GM18867 (cell line): Measurements from ENCODE around the gene NCBP3.
A peak's percentile ranks its signal among the peaks of the same experiment; 100 is the strongest.
"Not testable (repeated sequence)": the region's sequence is repeated elsewhere in the genome, so short reads cannot be mapped to it uniquely, and the experiment has no call there.

ENCODE experiments used
- ATAC-seq: cut with Tn5 transposase; IDR thresholded peaks from one replicate; pipeline ENCODE4 v1.9.1; 2021; ENCODE audit warnings: mild to moderate bottlenecking, moderate library complexity; ENCODE audit not compliant: unreplicated experiment

NCBP3 gene

DNA sequence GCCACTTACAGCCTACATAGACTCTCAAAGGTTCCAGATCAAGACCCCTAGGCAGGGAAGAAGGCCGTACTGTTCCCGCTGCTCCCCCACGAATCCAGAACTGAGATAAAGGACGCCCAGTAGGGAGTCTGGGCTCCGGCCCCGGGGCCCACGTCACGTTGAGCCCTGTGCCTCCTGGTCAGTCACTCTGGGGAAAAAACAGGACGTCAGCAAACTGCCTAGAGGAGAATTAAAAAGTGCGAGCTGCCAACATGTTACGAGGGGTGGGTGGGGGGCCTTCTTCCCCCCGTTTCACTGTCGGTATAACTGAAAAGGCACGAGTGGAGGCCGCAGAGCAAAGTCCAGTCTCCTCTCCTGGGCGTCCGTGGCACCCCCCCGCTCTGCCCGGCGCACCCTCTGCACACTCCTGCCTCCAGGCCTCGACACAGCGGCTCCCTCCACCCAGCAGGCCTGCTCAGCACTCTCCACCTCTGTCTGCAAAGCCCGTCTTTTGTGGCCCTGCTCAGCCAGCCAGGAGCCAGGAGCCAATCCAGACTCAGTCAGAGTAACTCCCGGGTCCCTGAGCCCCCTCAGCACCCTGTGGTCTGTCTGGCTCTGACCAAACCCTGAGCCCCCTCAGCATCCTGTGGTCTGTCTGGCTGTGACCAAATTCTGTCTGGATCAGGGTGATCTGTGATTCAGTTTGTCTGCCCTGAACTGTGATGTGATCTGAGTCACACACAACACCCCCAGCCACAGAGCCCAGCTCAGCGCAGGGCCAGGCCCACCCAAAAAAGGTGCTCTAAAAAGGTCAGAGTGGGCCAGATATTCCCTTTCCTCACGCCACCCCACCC, 51.3 kb downstream of the NCBP3 start:
- no peak for ATAC-seq

DNA sequence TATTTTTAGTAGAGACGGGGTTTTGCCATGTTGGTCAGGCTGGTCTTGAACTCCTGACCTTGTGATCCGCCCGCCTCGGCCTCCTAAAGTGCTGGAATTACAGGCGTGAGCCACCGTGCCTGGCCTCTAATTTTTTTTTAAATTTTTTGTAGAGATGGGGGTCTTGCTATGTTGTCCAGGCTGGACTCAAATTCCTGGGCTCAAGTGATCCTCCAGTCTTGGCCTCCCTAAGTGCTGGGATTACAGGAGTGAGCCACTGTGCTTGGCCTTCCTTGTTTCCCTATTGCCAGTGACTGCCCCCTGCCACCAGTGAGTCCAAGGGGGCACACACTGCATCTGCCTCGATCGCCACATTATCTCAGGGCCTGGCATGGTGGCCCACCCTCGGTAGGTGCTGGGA, 51.9 kb downstream of the NCBP3 start:
- ATAC-seq: not testable (repeated sequence)

DNA sequence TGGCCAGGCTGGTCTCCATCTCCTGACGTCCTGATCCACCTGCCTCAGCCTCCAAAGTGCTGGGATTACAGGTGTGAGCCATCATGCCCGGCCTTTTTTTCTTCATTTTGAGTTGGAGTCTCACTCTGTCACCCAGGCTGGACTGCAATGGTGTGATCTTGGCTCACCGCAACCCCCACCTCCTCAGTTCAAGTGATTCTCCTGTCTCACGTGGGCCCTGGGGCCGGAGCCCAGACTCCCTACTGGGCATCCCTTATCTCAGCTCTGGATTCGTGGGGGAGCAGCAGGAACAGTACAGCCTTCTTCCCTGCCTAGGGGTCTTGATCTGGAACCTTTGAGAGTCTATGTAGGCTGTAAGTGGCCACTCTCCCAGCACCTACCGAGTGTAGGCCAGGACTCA, 52.8 kb downstream of the NCBP3 start:
- ATAC-seq: not testable (repeated sequence)

DNA sequence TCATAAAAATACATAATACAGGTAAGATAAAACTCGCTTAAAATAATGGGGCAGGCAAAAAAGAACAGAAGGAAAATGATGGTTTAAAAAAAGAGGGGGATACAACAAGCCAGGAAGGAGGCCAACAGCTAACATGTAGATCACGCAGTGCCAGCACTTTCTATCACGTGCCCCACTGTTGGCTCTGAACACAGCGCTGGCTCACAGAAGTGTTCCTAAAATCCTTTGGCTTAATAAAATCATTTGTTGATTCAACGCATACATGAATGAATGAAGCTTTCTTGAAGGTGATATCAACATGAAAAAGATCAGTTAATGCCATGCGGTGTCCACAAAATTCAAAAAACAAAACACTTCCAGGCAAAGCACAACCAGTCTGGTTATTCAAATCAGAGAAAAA, 53.6 kb downstream of the NCBP3 start:
- no peak for ATAC-seq

DNA sequence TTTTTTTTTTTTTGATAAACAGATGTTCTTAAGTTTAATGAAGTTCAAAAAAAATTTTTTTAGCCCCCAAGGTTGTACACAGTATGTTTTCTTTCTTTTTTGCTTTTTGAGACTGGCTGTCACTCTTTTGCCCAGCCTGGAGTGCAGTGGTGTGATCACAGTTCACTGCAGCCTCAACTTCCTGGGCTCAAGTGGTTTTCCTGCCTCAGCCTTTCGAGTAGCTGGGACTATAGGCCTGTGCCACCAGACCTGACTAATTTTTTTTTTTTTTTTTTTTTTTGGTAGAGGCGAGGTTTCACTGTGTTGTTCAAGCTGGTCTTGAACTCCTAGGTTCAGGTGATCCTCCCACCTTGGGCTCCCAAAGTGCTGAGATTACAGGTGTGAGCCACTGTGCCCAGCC, 57.8 kb downstream of the NCBP3 start:
- no peak for ATAC-seq

DNA sequence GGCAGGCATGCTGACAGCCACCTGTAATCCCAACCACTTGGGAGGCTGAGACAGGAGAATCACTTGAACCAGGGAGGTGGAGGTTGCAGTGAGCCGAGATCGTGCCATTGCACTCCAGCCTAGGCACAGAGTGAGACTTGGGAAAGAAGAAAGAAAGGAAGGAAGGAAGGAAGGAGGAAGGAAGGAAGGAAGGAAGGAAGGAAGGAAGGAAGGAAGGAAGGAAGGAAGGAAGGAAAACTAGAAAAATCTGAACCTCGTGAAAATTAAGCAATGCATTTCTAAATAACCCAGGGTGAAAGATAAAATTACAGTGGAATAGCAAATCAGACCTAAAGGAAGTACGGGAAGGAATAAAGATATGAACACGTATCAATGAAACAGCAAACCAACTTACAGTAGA, 60.7 kb downstream of the NCBP3 start:
- ATAC-seq: not testable (repeated sequence)

DNA sequence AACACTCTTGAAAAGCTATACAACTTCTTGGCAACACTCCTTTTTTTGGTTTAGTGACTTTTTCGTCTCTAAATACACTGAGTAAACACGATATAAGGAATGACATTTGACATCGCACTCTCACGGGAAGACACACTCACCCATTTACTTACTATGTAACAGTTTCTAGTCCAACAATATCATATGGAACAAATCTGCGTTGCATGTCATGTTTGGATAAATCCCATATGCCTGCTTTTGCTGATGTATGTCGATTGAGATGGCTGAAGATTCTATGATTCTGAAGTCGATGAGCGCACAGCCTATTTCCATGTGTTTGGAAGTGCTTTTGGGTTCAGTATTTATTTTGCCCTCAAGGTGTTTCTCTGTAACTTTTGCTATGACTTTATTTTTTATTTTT, 63.3 kb downstream of the NCBP3 start:
- ATAC-seq: no peak

DNA sequence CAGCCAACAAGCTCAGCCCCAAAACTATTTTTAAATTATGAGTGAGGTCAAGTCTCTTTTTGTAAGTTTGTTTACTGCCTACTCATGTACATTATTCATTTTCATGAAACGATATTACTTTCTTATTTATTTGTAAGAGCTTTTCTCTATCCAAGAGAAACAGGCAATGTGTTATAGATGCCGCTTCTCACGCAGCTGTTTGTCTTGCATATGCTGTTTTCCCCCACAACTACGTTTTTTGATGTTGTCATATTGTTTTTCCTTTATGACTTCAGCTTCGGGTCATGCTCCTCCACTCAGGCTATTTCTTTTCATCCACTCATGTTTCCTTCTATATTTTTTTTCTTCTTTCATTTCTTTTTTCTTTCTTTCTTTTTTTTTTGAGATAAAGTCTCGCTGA, 65.1 kb downstream of the NCBP3 start:
- no peak for ATAC-seq

DNA sequence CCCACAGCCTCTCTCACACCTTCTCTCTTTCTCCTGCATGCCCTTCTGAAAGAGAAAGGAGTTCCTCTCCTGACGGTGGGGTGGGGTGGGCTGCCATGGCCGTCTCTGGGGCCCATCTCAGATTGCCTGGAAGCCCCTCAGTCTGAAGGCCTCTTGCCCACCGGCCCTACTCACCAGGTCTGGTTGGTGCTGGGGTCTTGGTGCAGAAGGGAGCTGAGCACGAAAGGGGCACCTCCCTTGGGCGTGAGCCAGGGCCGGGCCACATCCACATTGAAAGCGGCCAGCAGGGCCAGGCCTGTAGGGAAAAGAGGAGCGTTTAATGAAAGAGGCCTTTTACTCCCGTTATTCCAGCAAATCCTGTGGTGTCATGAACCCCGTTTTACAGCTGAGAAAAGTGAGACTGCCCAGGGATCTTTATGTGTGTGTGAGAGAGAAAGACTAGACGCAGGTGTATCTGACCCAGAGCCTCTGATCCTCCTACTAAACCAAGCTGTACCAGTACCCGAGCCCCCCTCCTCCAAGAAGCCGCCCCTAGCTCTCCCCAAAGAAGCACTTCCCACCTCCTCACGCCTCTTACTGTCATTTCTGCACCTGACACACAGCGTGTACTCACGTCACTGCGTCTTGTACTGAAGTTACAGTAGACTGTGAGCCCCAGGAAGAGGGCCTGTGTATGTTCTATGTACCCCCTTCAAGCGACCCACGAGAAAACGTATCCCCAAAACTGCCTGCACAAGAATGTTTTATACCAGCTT, 68.5 kb downstream of the NCBP3 start:
- no peak for ATAC-seq

DNA sequence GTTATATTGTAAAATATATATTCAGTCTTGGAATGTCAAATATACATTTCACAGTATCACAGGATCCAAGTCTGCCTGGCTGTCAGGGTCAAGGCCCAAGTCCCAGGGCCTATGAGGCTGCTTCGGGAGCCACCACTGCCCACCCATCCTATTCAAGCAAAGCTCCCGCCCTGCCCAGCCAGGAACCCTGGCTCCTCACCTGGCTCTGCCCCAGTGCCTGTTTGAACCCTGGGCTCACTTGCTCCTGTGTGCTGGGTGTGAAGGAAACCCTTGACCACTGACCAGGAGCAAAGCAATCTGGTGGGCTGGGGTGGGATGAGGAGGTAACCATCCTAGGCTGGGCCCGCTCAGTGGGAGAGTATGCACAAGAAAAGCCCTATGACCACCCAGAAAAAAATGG, 72.1 kb downstream of the NCBP3 start:
- no peak for ATAC-seq

DNA sequence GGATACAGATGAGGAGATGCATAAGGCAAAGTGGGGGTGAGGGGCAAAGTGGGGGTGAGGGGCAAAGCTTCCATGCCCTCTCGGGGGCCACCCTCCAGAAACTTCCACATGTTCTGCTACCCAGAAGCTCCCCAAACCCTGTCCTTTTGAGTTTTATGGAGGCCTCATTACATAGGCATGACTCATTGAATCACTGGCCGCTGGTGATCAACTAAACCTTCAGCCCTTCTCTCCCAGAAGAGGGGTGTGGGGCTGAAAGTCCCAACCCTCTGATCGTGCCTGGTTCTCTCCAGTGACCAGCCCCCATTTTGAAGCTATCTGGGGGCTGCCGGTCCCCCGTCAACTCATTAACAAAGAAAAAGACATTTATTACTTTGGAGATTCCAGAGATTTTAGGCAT, 72.5 kb downstream of the NCBP3 start:
- no peak for ATAC-seq

DNA sequence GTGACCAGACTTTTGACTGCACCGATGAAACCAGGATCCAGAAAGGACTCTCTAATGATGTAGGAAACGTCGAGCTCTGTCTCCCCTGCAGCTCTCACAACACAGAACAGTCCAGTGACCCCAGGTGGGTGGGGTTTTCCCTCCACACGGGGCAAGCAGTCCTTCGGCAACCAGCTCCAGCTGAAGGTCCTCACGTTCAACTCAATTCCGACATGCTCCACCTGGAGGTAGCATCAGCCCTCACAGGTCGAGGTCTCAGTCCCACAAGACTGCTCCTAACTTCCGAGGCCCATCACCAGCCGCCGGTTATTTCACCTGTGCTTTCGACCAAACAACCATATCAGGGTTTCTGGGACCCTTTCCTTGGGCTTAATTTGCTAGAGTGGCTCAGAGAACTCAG, 73.3 kb downstream of the NCBP3 start:
- ATAC-seq: no peak

DNA sequence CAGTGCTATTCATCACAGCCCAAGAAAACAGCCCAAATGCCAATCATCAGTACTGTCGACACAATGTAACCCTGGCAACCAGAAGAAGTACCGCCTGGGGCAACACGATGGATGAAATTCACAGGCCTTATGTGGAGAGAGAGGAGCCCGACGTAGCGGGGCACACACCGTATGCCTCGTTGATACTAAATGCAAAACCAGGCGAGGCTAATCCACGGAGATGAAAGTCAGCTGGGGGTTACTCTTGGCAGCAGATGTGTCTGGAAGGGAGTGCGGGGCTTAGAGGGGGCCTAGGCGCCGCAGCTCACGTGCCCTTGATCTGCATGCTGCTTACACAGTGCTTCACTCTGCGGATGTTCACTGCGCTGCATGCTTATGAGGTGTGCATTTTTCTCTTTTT, 74.9 kb downstream of the NCBP3 start:
- ATAC-seq: no peak

DNA sequence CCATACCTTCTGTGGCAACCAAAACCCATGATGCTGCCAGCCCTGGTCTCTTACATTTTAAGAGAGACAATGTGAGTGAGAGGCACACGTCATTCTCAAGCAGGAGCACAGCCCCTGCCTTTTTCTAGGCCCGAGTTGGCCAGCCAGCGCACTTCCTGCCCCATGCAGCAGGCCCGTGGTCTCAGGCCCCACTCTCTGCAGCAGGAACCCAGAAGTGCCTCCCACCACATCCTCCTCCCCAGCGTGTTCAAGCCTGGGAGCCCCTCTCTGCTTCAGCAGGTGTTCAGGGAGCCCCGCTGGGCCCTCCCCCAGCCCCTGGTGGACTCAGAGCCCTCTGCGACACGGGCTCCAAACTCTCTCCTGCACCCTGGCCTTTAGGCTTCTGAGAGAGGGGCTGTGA, 75.6 kb downstream of the NCBP3 start:
- no peak for ATAC-seq

DNA sequence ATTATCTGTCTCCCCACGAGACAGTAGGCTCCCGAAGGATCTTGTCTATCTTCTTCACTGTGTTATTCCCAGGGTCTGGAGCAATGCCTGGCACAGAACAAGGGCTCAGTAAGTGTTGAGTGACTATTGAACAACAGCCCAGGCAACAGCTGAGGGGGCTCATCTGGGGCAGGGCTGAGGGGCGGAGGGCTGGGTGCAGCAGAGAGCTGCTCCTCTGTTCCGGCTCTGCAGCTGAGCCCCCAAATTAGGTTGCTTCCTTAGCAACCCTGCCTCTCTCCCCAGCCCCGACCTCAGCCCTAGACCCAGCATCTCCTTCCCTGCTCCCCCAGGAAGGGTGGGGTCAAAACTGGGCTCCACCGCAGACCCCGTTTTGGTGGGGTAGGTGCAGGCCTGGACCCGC, 77.3 kb downstream of the NCBP3 start:
- no peak for ATAC-seq

DNA sequence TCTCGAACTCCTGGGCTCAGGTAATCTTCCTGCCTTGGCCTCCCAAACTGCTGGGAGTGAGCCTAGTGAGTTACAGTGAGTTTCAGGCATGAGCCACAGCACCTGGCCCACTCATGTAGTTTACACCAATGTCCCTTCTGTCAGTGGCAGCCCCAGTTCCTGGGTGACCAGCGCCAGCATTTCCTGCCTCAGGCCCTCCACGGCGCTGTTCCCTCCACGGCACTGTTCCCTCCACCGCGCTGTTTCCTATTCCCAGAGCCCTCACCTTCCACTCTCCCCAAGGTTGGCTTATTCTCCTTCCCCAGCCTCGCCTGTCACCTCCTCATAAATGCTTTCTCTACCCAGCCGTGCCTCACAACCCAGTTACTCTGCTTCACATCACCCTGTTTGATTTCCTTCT, 77.7 kb downstream of the NCBP3 start:
- no peak for ATAC-seq

DNA sequence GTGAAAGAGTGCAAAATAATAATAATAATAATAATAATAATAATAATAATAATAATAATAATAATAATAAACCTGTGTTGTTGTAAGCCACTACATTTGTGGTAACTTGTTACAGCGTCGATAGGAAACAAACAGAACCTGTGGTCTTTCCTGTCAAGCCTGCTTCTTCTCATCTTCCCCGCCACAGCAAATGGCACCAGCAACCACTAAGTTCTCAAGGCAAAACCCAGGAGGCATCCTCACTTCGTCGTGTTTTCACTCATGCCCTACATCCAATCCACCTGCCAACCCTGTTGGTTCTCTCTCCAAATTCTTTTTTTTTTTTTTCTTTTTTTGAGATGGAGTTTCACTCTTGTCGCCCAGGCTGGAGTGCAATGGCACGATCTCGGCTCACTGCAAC, 79.3 kb downstream of the NCBP3 start:
- ATAC-seq: no peak

DNA sequence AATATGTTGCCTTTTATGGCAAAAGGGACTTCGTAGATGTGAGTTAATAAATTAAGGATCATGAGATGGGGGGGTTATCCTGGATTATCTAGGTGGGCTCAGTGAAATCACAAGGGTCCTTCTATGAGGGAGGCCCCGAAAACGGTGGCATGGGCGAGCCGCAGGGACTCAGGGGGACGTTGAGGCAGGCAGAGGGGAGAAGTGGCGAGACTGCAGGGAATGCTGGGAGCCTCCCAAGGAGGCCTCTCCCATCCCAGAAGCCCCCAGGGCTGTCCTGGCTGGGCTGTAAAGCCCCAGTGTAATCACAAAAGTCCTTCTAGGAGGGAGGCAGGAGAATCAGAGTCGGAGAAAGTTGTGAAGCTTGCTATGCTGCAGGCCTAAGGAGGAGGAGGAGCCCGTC, 80.1 kb downstream of the NCBP3 start:
- ATAC-seq: no peak

DNA sequence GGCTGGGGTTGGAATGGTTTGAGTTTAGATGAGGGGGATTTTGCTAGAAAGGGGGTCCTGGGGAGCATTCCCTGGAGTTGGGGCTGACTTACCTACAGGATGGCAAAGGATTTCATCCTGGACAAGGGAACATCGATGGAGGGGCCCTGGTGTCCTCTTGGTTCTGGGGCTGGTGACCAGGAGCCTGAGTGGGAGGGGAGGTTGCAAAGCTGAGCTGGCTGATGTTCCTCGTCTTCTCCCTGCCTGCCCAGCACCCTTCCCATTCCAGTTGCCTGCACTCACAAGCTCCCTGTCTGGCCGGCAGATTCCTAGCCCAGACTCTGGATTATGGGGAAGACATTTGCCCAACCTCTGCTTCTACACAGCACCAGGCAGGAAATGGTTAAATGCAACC, 82.3 kb downstream of the NCBP3 start:
- no peak for ATAC-seq

DNA sequence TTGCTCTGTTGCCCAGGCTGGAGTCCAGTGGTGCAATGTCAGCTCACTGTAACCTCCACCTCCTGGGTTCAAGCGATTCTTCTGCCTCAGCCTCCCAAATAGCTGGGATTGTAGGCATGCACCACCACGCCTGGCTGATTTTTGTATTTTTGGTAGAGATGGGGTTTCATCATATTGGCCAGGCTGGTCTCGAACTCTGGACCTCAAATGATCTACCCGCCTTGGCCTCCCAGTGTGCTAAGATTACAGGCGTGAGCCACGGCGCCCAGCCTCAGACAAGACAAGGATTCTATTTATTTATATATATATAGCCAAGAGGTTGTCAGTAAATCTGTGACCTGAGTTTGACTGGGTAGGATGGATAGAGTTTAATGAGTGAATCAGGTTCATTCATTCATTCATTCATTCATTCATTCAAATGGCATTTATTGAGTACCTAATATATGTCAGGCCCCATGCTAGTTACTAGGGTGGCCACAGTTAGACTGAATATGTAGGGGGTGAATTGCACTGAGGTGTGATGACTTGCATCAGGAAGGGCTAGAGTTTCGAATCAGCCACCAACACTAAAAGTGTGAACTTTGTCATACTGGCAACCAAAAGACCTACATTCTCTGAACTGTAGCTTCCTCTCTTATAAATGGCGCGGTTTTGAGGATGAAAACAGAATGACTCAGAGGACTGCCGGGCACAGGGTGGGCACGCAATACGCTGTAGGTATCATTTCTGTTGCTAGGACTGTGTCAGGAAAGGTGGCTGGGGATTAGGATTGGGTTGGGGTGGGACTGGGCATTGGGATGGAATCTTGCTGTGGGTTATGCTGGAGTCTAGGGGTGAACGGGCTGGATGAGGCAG, 82.9 kb downstream of the NCBP3 start:
- peak; percentile 86 for ATAC-seq

DNA sequence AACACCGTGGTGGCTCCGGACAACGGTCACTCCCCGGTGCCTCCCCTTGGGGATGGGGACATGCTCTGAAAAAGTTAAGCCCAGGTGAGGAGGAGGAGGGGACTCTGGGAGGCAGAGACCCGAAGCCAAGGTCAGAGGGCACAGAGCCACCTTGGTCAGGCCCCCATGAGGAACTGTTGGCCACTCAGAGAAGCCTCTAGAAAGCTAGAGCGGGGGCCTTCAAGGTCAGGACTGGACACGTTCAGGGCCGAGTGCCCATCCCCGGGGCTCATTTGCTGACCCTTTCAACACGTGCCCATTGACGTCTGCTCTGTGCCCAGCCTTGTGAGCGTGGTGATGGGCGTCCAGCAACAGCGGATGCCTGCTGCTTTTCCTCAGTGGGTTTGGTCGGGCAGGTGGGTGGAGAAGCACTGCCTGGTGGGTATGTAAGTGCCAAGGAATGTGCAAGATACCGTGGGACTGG, 84.1 kb downstream of the NCBP3 start:
- no peak for ATAC-seq
